Putamen (tissue), 1 donor: ENCODE measurements around the gene CFAP57.

Source experiments
- DNase-seq: peaks from one replicate; pipeline ENCODE4 v3.0.0-alpha.2; 2016; ENCODE audit warnings: low spot score

The CFAP57 gene

GRCh38 chr1:43299101-43299500, 127.0 kb downstream of the CFAP57 start:
- DNase-seq, result no peak

DNA sequence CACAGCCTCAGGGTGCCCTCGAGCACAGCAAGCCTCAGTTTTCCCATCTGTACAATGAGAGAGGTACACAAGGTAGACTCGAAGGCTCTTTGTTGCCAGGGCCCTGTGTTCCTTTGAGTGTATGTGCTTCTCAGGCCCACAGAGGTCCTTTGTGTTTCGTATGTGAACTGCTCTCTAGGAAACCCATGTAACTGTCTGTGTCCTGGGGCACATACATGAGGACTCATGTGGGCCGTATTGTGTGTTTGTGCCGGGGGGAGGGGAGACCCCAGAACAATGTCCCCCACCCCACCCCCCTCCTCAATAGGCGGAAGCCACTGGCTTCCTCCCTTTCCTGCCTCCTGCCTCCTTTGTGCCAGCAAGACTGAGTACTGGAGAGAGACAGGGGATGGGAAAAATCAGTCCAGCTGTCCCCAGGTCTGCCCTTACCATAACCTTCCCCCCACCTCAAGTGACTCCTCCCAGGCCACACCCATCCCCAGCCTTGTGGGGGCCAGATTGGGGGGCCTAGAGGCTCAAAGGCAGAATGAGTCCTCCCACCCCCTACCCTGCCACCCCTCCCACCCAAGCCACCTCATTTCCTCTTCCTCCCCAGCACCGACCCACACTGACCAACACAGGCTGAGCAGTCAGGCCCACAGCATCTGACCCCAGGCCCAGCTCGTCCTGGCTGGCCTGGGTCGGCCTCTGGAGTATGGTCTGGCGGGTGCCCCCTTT, 128.4 kb downstream of the CFAP57 start, which contains the start of gene TIE1:
TSS of gene TIE1 (plus strand) at position 605 of the 717 bp plus-strand sequence. CDS start at position 695, 90 bp downstream.
- DNase-seq, result no peak

DNA sequence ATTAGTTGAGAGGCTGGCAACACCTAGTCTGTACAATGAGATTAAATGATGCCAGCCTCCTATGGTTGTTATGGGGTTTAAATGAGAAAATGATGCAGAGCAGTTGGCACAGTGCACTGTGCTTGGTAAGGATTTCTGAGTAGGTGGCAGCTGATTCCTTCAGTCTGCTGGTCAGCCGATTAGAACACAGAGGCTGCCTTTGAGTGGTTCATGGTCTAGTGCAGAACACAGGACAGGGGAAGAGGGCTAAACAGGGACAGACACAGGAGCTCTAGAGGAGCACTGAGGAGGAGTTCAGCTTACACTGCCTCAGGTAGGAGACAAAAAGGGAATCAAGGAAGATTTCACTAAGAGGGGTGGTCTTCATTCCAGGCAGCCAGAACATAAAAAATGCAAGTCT, 130.1 kb downstream of the CFAP57 start:
- no peak for DNase-seq

DNA sequence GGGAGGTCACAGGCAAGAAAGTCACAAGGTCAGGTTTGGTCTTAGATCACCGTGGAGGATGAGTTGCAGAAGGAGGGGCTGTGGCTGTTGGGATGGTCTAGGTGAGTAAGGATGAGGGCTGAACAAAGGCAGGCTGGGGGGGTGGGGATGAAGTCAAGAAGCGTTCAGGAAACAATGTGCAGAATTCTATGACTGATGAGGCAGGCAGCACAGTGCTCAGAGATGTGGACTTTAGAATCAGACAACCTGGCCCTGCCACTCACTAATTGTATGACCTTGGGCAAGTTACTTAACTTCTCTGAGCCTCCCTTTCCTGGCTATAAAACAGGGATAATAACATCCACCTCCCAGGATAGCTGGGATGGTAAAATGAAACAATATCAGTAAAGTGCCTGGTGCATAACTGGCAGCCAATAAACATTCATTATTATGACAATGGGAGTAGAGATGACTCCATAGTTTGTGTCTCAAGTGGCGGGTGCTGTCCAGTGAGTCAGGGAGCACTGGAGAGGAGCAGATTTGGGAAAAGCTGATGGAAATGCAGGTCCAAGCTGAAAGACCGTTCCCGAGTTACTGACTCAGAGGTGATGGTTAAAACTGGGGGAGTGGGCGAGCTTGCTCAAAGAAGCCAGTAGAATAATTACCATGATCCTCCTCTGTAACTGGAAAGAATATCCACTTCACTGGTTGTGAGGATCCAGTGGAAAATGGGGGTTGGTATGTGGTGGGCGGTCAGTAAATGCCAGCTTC, 130.8 kb downstream of the CFAP57 start:
- DNase-seq, result no peak

DNA sequence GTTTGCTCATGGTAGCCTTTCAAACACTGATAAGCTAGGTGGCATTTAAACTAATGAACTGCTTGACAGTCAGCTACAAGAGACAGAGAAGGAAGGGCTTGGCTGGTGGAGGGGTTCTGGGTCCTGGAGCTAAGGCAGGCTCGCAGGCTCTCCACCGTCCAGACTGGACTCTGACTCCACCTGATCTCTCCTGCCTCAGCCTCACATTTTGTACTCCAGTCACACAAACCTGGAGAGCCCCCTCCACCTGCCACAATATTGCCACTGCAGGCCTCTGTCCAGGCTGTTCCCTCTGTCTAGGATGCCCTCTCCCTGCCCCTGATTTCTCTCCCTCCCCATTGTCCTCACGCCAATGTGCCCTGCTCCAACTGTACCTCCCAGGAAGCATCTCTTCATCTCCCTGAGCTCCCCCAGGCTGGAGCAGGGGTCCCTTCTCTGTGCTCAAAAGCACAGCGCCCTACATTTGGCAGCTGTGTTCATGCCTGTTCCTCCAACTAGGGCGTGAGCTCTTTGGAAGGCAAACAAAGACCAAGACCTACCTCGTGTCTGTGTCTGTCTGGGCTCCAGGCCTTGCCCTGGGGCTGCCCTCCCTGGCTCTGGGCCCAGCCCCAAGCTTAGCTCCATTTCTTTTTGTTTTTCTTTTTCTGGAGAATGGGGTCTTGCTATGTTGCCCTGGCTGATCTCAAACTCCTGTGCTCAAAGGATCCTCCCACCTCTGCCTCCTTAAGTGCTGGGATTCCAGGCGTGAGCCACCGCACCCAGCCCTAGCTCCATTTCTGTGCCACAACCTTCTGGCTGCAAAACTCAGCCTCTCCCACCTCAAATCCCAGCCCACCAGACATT, 131.6 kb downstream of the CFAP57 start:
- DNase-seq, result no peak
